ENCODE measurements around the gene TRAF3.

DNA sequence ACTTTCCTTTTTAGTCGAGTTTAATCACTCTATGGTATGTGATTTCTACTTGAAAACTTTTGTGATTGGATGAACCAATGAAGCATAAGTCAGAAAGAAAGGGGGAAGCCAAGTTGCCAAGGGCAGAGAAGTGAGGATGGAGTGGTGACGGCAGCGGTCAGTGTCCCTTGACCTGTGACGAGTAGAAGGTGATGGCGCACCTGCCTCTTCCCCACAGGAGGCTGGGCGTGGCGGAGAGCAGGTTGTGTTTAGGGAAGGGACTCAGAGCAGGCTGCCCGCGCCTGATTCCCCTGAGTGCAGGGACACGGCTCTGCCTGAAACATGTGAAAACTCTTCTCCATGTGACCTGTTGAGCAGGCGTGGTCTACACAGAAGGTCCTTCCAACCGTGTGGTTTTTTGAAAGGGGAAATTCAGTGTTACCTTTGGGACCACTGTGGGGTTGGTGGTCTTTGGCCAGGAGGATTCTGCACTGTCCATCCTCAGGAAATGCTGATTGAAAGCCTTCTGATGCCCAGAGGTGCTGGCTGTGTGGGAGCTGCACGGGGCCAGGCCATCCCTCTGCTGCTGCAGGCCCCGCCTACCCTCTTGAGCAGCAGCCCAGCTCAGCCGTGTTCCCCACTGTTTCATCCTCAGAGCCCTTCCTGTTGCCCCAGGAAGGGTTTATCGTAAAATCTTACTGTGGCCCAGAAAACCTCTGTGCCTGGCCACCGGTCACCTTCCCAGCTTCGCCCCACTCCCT lies 121.7 kb downstream of the TRAF3 start:
- TF ChIP-seq POLR2A (IDR thresholded peaks at IDR 0.05) = no peak
- TF ChIP-seq, protein P1, sequence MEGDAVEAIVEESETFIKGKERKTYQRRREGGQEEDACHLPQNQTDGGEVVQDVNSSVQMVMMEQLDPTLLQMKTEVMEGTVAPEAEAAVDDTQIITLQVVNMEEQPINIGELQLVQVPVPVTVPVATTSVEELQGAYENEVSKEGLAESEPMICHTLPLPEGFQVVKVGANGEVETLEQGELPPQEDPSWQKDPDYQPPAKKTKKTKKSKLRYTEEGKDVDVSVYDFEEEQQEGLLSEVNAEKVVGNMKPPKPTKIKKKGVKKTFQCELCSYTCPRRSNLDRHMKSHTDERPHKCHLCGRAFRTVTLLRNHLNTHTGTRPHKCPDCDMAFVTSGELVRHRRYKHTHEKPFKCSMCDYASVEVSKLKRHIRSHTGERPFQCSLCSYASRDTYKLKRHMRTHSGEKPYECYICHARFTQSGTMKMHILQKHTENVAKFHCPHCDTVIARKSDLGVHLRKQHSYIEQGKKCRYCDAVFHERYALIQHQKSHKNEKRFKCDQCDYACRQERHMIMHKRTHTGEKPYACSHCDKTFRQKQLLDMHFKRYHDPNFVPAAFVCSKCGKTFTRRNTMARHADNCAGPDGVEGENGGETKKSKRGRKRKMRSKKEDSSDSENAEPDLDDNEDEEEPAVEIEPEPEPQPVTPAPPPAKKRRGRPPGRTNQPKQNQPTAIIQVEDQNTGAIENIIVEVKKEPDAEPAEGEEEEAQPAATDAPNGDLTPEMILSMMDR (IDR thresholded peaks at IDR 0.05 in 4 of 5, conservative IDR thresholded peaks at IDR 0.05 in 1 of 5) = no peak
